Measurements from ENCODE around the gene TEX2. TPM values are rescaled to one million over a fixed set of nuclear protein-coding genes. Genes with fewer than 3 reads are reported as not detected.

Gene TEX2
- total and polyA plus RNA-seq, 2 of the 13 experiments (the other 11 are each of a cell fraction or from before 2014, with no cell fraction given) = 21.4 to 37.7 TPM

DNA sequence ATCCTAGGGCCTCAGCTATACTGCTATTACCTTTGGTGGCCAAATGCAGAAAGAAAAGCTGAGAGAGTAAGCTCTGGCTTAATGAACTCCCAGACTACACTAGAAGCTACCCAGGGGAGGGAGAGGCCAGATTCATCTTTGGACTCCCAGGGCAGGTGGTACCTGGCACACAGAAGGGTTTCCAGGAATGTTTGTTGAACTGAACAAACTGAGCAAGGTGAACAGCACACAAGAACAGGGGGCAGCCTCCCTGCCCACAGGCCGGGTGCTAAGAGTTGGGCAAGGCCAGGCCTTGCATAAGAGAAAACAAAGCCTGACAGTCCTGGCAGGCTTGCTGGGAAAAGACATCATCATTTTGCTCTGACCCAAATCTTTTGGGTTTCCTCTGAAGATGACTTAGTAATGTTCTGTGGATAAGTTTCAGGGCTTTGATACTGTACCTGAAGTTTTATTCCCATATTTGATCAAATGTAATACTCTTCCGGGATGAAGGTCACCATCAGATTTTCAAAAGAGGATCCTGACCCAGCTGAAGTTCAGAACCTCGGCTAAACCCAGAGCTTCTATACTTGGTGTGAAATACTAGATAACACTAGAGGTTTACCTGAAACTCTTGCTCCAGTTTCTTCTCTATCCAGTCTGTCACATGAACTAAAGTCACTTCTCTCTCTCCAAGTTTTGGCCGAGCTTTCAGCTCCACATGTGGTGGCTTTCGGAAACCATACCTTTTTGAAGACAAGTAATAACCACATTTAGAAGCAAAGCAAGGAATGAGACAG, 112.6 kb downstream of the TEX2 start (continued):
- 0 out of 2 replicates have a peak, but pooled peaks have one; percentile 19 for TF ChIP-seq ZNF251 (CRISPR knock-in tag; IDR thresholded peaks at IDR 0.05)
- TF ChIP-seq, protein P1, sequence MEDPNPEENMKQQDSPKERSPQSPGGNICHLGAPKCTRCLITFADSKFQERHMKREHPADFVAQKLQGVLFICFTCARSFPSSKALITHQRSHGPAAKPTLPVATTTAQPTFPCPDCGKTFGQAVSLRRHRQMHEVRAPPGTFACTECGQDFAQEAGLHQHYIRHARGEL (CRISPR knock-in tag; IDR thresholded peaks at IDR 0.05) = no peak
- peak; percentile 92 for TF ChIP-seq TRIM24 (CRISPR knock-in tag; IDR thresholded peaks at IDR 0.05)
- no peak for TF ChIP-seq ZNF589 (CRISPR knock-in tag; conservative IDR thresholded peaks at IDR 0.05)
- TF ChIP-seq, protein P2, sequence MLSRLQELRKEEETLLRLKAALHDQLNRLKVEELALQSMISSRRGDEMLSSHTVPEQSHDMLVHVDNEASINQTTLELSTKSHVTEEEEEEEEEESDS (CRISPR knock-in tag; IDR thresholded peaks at IDR 0.05; ENCODE audit: borderline replicate concordance) = no peak
- no peak for TF ChIP-seq RAD51 (IDR thresholded peaks at IDR 0.05; ENCODE audit: borderline replicate concordance)
- no peak for TF ChIP-seq FOXK2 (IDR thresholded peaks at IDR 0.05)
- no peak for TF ChIP-seq POLR2A (IDR thresholded peaks at IDR 0.05; ENCODE audit: insufficient read depth in 1 of 2, low read depth in 2 of 2, low read length in 2 of 2)
- TF ChIP-seq, protein P3, sequence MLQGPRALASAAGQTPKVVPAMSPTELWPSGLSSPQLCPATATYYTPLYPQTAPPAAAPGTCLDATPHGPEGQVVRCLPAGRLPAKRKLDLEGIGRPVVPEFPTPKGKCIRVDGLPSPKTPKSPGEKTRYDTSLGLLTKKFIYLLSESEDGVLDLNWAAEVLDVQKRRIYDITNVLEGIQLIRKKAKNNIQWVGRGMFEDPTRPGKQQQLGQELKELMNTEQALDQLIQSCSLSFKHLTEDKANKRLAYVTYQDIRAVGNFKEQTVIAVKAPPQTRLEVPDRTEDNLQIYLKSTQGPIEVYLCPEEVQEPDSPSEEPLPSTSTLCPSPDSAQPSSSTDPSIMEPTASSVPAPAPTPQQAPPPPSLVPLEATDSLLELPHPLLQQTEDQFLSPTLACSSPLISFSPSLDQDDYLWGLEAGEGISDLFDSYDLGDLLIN (CRISPR knock-in tag; IDR thresholded peaks at IDR 0.05; ENCODE audit: borderline replicate concordance) = no peak
- peak; percentile 55; the same call in 1 of the 2 replicates for TF ChIP-seq POLR2AphosphoS5 (IDR thresholded peaks at IDR 0.05; ENCODE audit: low read depth, low read length)
- TF ChIP-seq ZNF747 (CRISPR knock-in tag; IDR thresholded peaks at IDR 0.05; ENCODE audit: borderline replicate concordance) = peak; percentile 93; the same call in 1 of the 2 replicates
- peak; percentile 100 for TF ChIP-seq CEBPB (IDR thresholded peaks at IDR 0.05; ENCODE audit: borderline replicate concordance, low read depth, low read length)
- TF ChIP-seq ETV5 (CRISPR knock-in tag; IDR thresholded peaks at IDR 0.05; ENCODE audit: borderline replicate concordance) = peak; percentile 88
- TF ChIP-seq HOXA9 (CRISPR knock-in tag; IDR thresholded peaks at IDR 0.05; ENCODE audit: borderline replicate concordance) = no peak
- peak; percentile 95; the same call in 1 of the 2 replicates for TF ChIP-seq ARID2 (CRISPR knock-in tag; IDR thresholded peaks at IDR 0.05; ENCODE audit: borderline replicate concordance)
- TF ChIP-seq, protein P4, sequence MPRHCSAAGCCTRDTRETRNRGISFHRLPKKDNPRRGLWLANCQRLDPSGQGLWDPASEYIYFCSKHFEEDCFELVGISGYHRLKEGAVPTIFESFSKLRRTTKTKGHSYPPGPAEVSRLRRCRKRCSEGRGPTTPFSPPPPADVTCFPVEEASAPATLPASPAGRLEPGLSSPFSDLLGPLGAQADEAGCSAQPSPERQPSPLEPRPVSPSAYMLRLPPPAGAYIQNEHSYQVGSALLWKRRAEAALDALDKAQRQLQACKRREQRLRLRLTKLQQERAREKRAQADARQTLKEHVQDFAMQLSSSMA (CRISPR knock-in tag; IDR thresholded peaks at IDR 0.05) = no peak
- TF ChIP-seq NR2C2 (CRISPR knock-in tag; IDR thresholded peaks at IDR 0.05; ENCODE audit: borderline replicate concordance) = peak; percentile 87
- TF ChIP-seq WIZ (CRISPR knock-in tag; IDR thresholded peaks at IDR 0.05) = peak; percentile 15; the same call in 1 of the 2 replicates
- TF ChIP-seq TBX2 (CRISPR knock-in tag; IDR thresholded peaks at IDR 0.05; ENCODE audit: borderline replicate concordance) = peak; percentile 99
- TF ChIP-seq, protein P5, sequence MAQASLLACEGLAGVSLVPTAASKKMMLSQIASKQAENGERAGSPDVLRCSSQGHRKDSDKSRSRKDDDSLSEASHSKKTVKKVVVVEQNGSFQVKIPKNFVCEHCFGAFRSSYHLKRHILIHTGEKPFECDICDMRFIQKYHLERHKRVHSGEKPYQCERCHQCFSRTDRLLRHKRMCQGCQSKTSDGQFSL (CRISPR knock-in tag; IDR thresholded peaks at IDR 0.05) = peak; percentile 80
- TF ChIP-seq, protein P6, sequence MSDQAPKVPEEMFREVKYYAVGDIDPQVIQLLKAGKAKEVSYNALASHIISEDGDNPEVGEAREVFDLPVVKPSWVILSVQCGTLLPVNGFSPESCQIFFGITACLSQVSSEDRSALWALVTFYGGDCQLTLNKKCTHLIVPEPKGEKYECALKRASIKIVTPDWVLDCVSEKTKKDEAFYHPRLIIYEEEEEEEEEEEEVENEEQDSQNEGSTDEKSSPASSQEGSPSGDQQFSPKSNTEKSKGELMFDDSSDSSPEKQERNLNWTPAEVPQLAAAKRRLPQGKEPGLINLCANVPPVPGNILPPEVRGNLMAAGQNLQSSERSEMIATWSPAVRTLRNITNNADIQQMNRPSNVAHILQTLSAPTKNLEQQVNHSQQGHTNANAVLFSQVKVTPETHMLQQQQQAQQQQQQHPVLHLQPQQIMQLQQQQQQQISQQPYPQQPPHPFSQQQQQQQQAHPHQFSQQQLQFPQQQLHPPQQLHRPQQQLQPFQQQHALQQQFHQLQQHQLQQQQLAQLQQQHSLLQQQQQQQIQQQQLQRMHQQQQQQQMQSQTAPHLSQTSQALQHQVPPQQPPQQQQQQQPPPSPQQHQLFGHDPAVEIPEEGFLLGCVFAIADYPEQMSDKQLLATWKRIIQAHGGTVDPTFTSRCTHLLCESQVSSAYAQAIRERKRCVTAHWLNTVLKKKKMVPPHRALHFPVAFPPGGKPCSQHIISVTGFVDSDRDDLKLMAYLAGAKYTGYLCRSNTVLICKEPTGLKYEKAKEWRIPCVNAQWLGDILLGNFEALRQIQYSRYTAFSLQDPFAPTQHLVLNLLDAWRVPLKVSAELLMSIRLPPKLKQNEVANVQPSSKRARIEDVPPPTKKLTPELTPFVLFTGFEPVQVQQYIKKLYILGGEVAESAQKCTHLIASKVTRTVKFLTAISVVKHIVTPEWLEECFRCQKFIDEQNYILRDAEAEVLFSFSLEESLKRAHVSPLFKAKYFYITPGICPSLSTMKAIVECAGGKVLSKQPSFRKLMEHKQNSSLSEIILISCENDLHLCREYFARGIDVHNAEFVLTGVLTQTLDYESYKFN (CRISPR knock-in tag; conservative IDR thresholded peaks at IDR 0.05) = peak; percentile 99

All from HepG2 (cell line).